ENCODE data around the gene EFCAB14. TPM values are rescaled to one million over a fixed set of nuclear protein-coding genes. Genes with fewer than 3 reads are reported as not detected.

EFCAB14 gene
- total RNA-seq, 1 donor from 2014 or later: 50.7 TPM

- Mint-ChIP-seq H3K4me1 (ENCODE audit: low read depth, unreplicated experiment) (peaks cover 28% of the 10 kb centered on the region), H3K27ac (ENCODE audit: unreplicated experiment) (no peak overlapping the region), H3K9me3 (ENCODE audit: unreplicated experiment) (no peaks in the 10 kb centered on the region), H3K4me3 (ENCODE audit: unreplicated experiment) (no peak overlapping the region), H3K27me3 (ENCODE audit: low read depth, unreplicated experiment) (no peaks in the 10 kb centered on the region), H3K36me3 (ENCODE audit: low read depth, unreplicated experiment) (peaks cover 4% of the 10 kb centered on the region)
- Histone ChIP-seq H3K27me3 (ENCODE audit: insufficient read depth, low read length) (no peaks in the 10 kb centered on the region), H3K9ac (ENCODE audit: low read length) (no peak overlapping the region), H3K9me3 (ENCODE audit: insufficient read depth, low read depth, low read length) (no peaks in the 10 kb centered on the region), H2AFZ (ENCODE audit: low read depth, low read length) (no peak overlapping the region), H3K4me1 (ENCODE audit: insufficient read depth, low read length) (no peaks in the 10 kb centered on the region), H4K20me1 (ENCODE audit: insufficient read depth, low read length) (peaks cover 42% of the 10 kb centered on the region), H3K4me3 (ENCODE audit: insufficient read depth, low read depth, low read length) (no peak overlapping the region), H3K79me2 (ENCODE audit: insufficient read depth, low read length) (no peaks in the 10 kb centered on the region), H3K36me3 (ENCODE audit: insufficient read depth, low read length) (peaks cover 56% of the 10 kb centered on the region), H3K4me2 (ENCODE audit: low read length) (no peak overlapping the region), H3K27ac (ENCODE audit: low read depth, low read length) (no peak overlapping the region)
- TF ChIP-seq, protein P1, sequence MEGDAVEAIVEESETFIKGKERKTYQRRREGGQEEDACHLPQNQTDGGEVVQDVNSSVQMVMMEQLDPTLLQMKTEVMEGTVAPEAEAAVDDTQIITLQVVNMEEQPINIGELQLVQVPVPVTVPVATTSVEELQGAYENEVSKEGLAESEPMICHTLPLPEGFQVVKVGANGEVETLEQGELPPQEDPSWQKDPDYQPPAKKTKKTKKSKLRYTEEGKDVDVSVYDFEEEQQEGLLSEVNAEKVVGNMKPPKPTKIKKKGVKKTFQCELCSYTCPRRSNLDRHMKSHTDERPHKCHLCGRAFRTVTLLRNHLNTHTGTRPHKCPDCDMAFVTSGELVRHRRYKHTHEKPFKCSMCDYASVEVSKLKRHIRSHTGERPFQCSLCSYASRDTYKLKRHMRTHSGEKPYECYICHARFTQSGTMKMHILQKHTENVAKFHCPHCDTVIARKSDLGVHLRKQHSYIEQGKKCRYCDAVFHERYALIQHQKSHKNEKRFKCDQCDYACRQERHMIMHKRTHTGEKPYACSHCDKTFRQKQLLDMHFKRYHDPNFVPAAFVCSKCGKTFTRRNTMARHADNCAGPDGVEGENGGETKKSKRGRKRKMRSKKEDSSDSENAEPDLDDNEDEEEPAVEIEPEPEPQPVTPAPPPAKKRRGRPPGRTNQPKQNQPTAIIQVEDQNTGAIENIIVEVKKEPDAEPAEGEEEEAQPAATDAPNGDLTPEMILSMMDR (IDR thresholded peaks at IDR 0.05; ENCODE audit: insufficient read depth, low read depth, low read length): no peak
- no peak for TF ChIP-seq EZH2 (IDR thresholded peaks at IDR 0.05; ENCODE audit: insufficient read depth, low read length)
- DNase-seq (ENCODE audit: low read depth) (peak; percentile 18), FAIRE-seq (no peak)
These were observed 29.6 kb downstream of the EFCAB14 start for GRCh38 chr1:46689356-46689755.

GRCh38 chr1:46687921-46688509, 30.9 kb downstream of the EFCAB14 start:
- Histone ChIP-seq H4K20me1 (ENCODE audit: insufficient read depth, low read length) (peaks cover 36% of the 10 kb centered on the region), H3K9me3 (ENCODE audit: insufficient read depth, low read depth, low read length) (no peaks in the 10 kb centered on the region), H3K79me2 (ENCODE audit: insufficient read depth, low read length) (no peaks in the 10 kb centered on the region), H3K4me3 (ENCODE audit: insufficient read depth, low read depth, low read length) (no peak overlapping the region), H3K27ac (ENCODE audit: low read depth, low read length) (no peak overlapping the region), H3K4me1 (ENCODE audit: insufficient read depth, low read length) (no peaks in the 10 kb centered on the region), H3K27me3 (ENCODE audit: insufficient read depth, low read length) (no peaks in the 10 kb centered on the region), H2AFZ (ENCODE audit: low read depth, low read length) (no peak overlapping the region), H3K9ac (ENCODE audit: low read length) (no peak overlapping the region), H3K4me2 (ENCODE audit: low read length) (no peak overlapping the region), H3K36me3 (ENCODE audit: insufficient read depth, low read length) (peaks cover 65% of the 10 kb centered on the region)
- Mint-ChIP-seq H3K4me1 (ENCODE audit: low read depth, unreplicated experiment) (peaks cover 25% of the 10 kb centered on the region), H3K4me3 (ENCODE audit: unreplicated experiment) (no peak overlapping the region), H3K36me3 (ENCODE audit: low read depth, unreplicated experiment) (peaks cover 5% of the 10 kb centered on the region), H3K9me3 (ENCODE audit: unreplicated experiment) (no peaks in the 10 kb centered on the region), H3K27me3 (ENCODE audit: low read depth, unreplicated experiment) (no peaks in the 10 kb centered on the region), H3K27ac (ENCODE audit: unreplicated experiment) (no peak overlapping the region)
- DNase-seq (ENCODE audit: low read depth) (no peak), FAIRE-seq (no peak)
- TF ChIP-seq, protein P1 (IDR thresholded peaks at IDR 0.05; ENCODE audit: insufficient read depth, low read depth, low read length): no peak
- TF ChIP-seq EZH2 (IDR thresholded peaks at IDR 0.05; ENCODE audit: insufficient read depth, low read length): no peak

- Mint-ChIP-seq H3K27me3 (ENCODE audit: low read depth, unreplicated experiment) (no peaks in the 10 kb centered on the region), H3K27ac (ENCODE audit: unreplicated experiment) (no peak overlapping the region), H3K4me3 (ENCODE audit: unreplicated experiment) (no peak overlapping the region), H3K4me1 (ENCODE audit: low read depth, unreplicated experiment) (peaks cover 25% of the 10 kb centered on the region), H3K36me3 (ENCODE audit: low read depth, unreplicated experiment) (peaks cover 7% of the 10 kb centered on the region), H3K9me3 (ENCODE audit: unreplicated experiment) (no peaks in the 10 kb centered on the region)
- Histone ChIP-seq H4K20me1 (ENCODE audit: insufficient read depth, low read length) (peaks cover 30% of the 10 kb centered on the region), H3K4me3 (ENCODE audit: insufficient read depth, low read depth, low read length) (no peak overlapping the region), H3K27ac (ENCODE audit: low read depth, low read length) (no peak overlapping the region), H3K4me2 (ENCODE audit: low read length) (no peak overlapping the region), H3K9me3 (ENCODE audit: insufficient read depth, low read depth, low read length) (no peaks in the 10 kb centered on the region), H3K27me3 (ENCODE audit: insufficient read depth, low read length) (no peaks in the 10 kb centered on the region), H3K36me3 (ENCODE audit: insufficient read depth, low read length) (peaks cover 66% of the 10 kb centered on the region), H3K9ac (ENCODE audit: low read length) (no peak overlapping the region), H2AFZ (ENCODE audit: low read depth, low read length) (no peak overlapping the region), H3K4me1 (ENCODE audit: insufficient read depth, low read length) (no peaks in the 10 kb centered on the region), H3K79me2 (ENCODE audit: insufficient read depth, low read length) (no peaks in the 10 kb centered on the region)
- no peak for TF ChIP-seq EZH2 (IDR thresholded peaks at IDR 0.05; ENCODE audit: insufficient read depth, low read length)
- TF ChIP-seq, protein P1 (IDR thresholded peaks at IDR 0.05; ENCODE audit: insufficient read depth, low read depth, low read length): no peak
- DNase-seq (ENCODE audit: low read depth) (peak; percentile 55), FAIRE-seq (no peak)
These were observed 31.7 kb downstream of the EFCAB14 start for GRCh38 chr1:46687093-46687659.
